Activated T-helper 1 cell treated with anti-CD3 and anti-CD28 coated beads, Interleukin-12 subunit alpha, Interleukin-12 subunit beta, Interleukin-2, Interleukin-4 antibody, amounts not matched to agents 30 ng/mL and 10 ng/mL and 1 ng/mL, durations not matched to agents 14 hours and 24 hours and 36 hours (primary cell): ENCODE measurements around the gene INTS15. TPM values are rescaled to one million over a fixed set of nuclear protein-coding genes. Genes with fewer than 3 reads are reported as not detected.

Source experiments
- DNase-seq: peaks from one replicate; pipeline ENCODE4 v3.0.0; 2021; ENCODE audit warnings: low spot score
- H3K27ac Mint-ChIP-seq: one replicate; pipeline ENCODE4 v1.8.0; 2021; ENCODE audit warnings: mild to moderate bottlenecking, mixed read lengths
- H3K27me3 Mint-ChIP-seq: one replicate; pipeline ENCODE4 v1.8.0; 2022; ENCODE audit warnings: mild to moderate bottlenecking, moderate library complexity, mixed read lengths; ENCODE audit not compliant: insufficient read depth
- H3K36me3 Mint-ChIP-seq: one replicate; pipeline ENCODE4 v1.8.0; 2021; ENCODE audit warnings: low read depth, mixed read lengths
- H3K4me1 Mint-ChIP-seq: one replicate; pipeline ENCODE4 v1.8.0; 2021; ENCODE audit warnings: low read depth, mixed read lengths
- H3K4me3 Mint-ChIP-seq: one replicate; pipeline ENCODE4 v1.8.0; 2021; ENCODE audit warnings: mild to moderate bottlenecking, moderate library complexity, mixed read lengths
- H3K9me3 Mint-ChIP-seq: one replicate; pipeline ENCODE4 v1.8.0; 2021; ENCODE audit warnings: mixed read lengths
- intact Hi-C: fragments of 100-400 bp; cut with micrococcal nuclease; formaldehyde crosslinking; loops from one replicate; pipeline ENCODE4 v1.15.1; 2024
- total RNA-seq: library from RNA; stranded (reverse); gene quantifications from 2 replicates; pipeline ENCODE4 v1.2.3, GENCODE V29; 2022

INTS15 gene
- total RNA-seq, 1 donor from 2014 or later: 44.6 TPM

DNA sequence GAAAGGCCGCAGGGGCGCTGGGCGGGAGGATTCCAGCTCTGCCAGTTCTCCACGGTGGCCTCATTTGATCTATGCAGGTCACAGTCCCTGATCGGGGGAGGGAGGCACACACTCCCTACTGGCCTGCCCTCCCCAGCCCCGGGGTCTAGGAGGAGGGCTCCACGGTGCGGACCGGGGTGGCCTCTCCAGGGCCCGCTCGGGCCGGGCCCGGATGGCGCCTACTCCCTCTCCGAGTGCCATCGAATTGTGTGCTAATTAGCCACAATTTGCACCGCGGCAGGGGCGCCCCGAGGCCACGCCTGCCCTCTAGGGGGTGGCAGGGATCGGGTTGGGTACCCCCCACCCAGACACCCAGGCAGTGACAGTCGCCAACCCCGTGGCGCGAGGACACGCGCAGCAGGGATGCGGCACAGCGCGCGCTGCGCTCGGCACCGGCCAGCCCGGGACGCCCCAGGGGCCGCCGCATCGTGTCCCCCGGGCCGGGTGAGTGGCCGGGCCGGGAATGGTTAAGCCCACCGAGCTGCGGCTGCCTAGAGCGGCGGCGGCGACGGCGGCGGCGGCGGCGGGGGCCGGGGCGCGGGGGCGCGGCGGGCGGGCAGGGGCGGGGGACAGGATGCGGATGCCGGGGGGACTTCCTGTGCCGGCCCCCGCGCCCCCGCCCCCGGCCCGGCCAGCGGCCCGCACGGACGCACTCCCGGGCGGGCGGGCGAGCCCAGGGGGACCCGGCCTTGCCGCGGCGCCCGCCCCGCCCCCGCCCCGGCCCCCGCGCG, 25.3 kb downstream of the INTS15 start, which contains the start of gene ZNF853:
Gene ZNF853 (plus strand): TSS at position 658 of the 770 bp plus-strand sequence. CDS start 565 bp downstream, outside the sequence.
- Mint-ChIP-seq H3K36me3 (no peaks in the 10 kb centered on the region), H3K4me3 (peak within 1 kb of the TSS; percentile 59), H3K9me3 (no peaks in the 10 kb centered on the region), H3K27ac (no peak within 1 kb of the TSS), H3K4me1 (peaks cover 8% of the 10 kb centered on the region), H3K27me3 (peaks cover 37% of the 10 kb centered on the region)
- no peak for DNase-seq
- intact Hi-C loops: no loop called here

DNA sequence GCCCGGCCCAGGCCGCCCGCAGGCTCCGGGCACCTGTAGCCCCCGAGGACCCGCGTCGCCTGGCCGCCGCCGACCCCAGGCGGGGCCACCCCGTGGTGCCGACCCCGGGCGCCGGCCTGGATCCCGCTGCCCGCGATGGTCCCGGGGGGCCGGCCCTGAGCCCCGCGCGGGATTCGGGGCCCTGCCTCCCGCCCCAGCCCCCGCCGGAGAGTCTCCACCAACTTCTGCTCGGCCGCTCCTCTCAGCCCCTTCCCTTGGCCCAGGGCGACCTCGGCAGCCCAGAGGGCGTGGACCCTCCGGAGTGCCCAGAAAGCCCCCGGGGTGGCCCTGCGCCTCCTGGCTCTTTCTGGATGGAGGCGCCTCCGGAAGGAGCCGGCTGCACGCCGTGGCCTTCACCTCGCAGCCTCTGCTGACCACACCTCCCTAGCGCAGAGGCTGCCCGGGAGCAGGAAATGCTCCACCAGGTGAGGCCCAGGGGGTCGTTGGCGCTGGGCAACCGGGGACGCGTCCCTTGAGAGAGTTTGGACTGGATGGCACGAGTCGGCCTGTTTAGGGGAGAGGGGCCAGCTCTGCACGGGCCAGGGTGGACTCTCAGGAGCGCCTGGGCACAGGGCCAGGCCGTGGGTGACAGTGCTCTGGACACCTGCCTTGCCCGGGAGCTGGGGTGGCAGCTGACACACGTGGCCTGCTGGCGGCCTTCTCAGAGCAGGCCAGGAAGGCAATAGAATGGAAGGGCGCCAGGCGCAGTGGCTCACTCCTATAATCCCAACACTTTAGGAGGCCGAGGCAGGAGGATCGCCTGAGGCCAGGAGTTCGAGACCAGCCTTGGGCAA, 26.1 kb downstream of the INTS15 start:
- Mint-ChIP-seq H3K4me1 (peaks cover 11% of the 10 kb centered on the region), H3K4me3 (peak overlapping the region; percentile 33), H3K9me3 (no peaks in the 10 kb centered on the region), H3K36me3 (no peaks in the 10 kb centered on the region), H3K27ac (no peak overlapping the region), H3K27me3 (peaks cover 37% of the 10 kb centered on the region)
- no peak for DNase-seq
- intact Hi-C loops: no loop called here

DNA sequence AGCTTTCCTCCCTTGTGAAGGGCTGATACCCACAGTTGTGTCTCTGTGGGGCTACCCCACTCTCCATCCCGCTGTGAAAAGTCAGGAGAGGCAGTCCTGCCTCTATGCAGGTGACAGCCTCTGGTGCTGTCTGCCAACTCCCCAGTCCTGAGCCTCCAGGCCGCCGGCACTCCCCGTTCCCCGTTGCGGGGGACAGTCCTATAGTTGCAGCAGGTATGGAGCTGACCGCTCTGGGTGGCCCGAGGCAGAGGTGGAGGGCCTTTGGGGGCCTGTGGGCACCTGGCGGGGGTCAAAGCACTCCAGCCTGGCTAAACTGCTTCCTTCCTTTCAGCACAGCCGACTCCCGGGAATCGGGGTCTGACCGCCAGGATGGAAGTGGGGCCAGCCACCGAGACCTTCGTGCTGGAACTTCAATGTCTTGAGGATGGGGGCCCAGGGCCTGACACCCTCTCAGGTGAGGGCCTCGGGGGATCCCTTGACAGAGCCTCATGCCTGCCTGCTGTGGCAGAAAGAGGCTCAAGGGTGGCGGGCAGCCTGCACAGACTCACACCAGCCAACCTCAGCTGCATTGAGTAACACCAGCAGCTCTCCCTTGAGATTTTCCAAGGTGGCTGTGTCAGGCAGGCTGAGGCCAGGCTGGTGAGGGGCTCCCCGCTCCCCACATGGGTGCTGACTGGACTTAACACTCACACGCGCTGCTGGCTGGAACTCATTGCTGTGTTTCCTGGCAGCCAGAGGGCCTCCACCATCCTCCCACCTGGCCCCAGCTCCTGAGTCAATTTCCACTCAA, 27.2 kb downstream of the INTS15 start:
- H3K4me3 Mint-ChIP-seq: no peak overlapping the region
- H3K9me3 Mint-ChIP-seq: no peaks in the 10 kb centered on the region
- H3K4me1 Mint-ChIP-seq: peaks cover 17% of the 10 kb centered on the region
- no peaks in the 10 kb centered on the region for H3K36me3 Mint-ChIP-seq
- peaks cover 37% of the 10 kb centered on the region for H3K27me3 Mint-ChIP-seq
- intact Hi-C loops: no loop called here
- no peak overlapping the region for H3K27ac Mint-ChIP-seq
- no peak for DNase-seq

DNA sequence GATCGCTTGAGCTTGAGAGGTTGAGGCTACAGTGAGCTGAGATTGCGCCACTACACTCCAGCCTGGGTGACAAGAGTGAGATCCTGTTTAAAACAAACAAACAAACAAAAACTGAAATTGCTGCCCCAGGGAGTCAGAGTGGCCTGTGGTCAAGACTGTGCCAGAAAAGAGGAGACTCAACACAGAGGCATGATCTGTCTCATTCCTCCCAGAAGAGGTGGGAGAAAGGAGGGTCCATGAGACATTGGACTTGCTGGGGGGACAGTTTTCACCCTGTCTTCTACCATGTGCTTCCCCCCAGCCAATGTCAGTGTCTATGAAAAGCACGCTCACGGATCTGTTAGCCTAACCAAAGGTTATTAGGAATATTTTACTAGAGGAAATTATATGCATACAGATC, 28.8 kb downstream of the INTS15 start:
- intact Hi-C loops: no loop called here
- Mint-ChIP-seq H3K27me3 (peaks cover 26% of the 10 kb centered on the region), H3K27ac (no peak overlapping the region)

DNA sequence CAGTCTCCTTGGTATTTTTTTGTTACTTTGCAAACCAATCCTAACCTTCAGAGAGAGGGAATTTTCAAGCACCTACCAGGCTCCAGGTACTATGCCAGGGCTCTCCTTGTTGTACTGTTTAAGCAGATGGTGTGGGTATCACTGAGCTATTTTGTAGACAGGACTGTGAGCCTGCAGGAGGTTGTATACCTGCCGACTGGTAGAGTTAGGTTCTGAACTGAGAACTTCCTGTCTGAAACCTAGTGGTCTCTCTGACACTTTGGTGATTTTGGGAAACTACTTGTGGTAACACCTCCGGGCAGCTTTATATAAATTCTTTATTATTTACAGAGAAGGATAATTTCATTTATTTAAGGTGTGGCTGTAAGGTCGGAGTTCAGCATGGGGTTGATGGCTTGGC, 30.1 kb downstream of the INTS15 start:
- Mint-ChIP-seq H3K4me1 (peaks cover 26% of the 10 kb centered on the region), H3K9me3 (no peaks in the 10 kb centered on the region), H3K36me3 (no peaks in the 10 kb centered on the region), H3K27ac (no peak overlapping the region), H3K4me3 (no peak overlapping the region), H3K27me3 (peaks cover 15% of the 10 kb centered on the region)
- intact Hi-C loops: no loop called here
- DNase-seq: no peak

More for the DNA sequence above, 28.8 kb downstream of the INTS15 start:
- H3K4me1 Mint-ChIP-seq: peaks cover 17% of the 10 kb centered on the region
- no peak overlapping the region for H3K4me3 Mint-ChIP-seq
- no peak for DNase-seq
- H3K9me3 Mint-ChIP-seq: no peaks in the 10 kb centered on the region
- no peaks in the 10 kb centered on the region for H3K36me3 Mint-ChIP-seq

DNA sequence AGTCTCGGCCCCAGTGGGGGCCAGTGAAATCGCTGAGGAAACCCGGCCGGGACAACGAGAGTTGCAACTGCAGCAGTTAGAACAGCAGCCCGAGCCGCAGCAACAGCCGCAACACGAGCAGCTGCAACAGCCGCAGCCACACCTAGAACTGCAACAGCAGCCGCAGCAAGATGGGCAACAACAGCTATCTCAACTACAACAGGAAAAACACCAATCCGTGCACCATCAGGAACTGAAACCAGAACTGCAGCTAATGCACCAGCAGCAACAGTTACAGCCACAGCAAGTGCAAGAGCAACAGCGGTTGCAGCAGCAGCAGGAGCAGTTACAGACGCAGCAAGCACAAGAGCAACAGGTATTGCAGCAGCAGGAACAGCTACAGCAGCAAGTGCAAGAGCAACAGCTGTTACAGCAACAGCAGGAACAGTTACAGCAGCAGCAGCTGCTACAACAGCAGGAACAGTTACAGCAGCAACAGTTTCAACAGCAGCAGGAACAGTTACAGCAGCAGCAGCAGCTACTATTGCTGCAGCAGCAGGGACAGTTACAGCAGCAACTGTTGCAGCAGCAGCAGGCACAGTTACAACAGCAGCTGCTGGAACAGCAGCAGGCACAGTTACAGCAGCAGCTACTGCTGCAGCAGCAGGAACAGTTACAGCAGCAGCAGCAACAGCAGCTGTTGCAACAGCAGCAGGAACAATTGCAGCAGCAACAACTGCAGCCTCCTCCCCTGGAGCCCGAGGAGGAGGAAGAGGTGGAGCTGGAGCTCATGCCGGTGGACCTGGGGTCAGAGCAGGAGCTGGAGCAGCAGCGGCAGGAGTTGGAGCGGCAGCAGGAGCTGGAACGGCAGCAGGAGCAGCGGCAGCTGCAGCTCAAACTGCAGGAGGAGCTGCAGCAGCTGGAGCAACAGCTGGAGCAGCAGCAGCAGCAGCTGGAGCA, 31.6 kb downstream of the INTS15 start:
- Mint-ChIP-seq H3K4me1 (peaks cover 26% of the 10 kb centered on the region), H3K27ac (no peak overlapping the region), H3K9me3 (no peaks in the 10 kb centered on the region), H3K36me3 (no peaks in the 10 kb centered on the region), H3K4me3 (no peak overlapping the region), H3K27me3 (peaks cover 13% of the 10 kb centered on the region)
- no peak for DNase-seq
- intact Hi-C loops: no loop called here

DNA sequence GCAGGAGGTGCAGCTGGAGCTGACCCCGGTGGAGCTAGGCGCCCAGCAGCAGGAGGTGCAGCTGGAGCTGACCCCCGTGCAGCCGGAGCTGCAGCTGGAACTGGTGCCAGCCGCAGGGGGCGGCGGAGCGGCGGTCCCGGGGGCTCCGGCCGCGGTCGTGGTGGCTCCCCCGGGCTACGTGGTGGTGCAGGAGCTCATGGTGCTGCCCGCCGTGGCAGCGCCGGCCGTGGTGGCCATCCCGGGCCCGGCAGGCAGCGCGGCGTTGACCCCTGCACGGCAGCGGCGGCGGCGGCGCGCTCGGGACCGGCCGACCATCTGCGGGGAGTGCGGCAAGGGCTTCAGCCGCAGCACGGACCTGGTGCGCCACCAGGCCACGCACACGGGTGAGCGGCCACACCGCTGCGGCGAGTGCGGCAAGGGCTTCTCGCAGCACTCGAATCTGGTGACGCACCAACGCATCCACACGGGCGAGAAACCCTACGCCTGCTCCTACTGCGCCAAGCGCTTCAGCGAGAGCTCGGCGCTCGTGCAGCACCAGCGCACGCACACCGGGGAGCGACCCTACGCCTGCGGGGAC, 32.4 kb downstream of the INTS15 start:
- intact Hi-C loops: no loop called here
- no peak overlapping the region for H3K4me3 Mint-ChIP-seq
- peaks cover 26% of the 10 kb centered on the region for H3K4me1 Mint-ChIP-seq
- DNase-seq: no peak
- H3K36me3 Mint-ChIP-seq: no peaks in the 10 kb centered on the region
- H3K9me3 Mint-ChIP-seq: no peaks in the 10 kb centered on the region
- no peak overlapping the region for H3K27ac Mint-ChIP-seq
- peaks cover 13% of the 10 kb centered on the region for H3K27me3 Mint-ChIP-seq

DNA sequence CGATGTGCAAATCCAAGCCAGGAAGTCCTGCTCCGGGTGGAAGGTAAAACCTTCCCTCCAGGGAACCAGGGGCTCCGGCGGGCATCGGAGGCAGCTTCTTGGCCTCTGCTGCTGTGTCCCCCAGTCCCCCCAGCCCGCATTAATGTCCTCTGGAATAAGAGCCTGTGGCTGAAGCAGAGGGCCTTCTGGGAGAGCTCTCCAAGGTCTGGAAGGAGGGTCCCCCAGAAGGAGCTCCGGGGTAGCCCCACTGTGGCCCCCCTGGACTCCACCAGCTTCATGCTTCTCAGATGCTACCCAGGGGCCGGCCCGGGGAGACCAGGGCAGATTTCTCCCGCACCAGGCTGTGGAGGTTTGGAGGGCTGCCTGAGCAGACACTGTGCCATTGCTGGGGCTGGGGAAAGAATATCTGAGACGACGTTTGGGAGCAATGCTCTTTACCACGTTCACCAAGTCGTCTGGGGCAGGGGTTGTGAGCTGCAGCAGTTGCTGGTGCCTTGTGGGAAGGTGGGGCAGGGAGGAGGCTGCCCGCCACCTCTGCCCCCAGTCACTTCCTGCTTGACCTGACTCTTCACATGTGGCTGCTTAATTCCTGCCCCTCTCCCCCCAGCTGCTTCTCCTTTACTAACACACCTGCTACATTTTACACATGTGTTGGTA, 33.9 kb downstream of the INTS15 start:
- Mint-ChIP-seq H3K4me1 (peaks cover 26% of the 10 kb centered on the region), H3K27me3 (peaks cover 1% of the 10 kb centered on the region), H3K36me3 (no peaks in the 10 kb centered on the region), H3K27ac (no peak overlapping the region), H3K9me3 (no peaks in the 10 kb centered on the region), H3K4me3 (no peak overlapping the region)
- no peak for DNase-seq
- intact Hi-C loops: no loop called here

DNA sequence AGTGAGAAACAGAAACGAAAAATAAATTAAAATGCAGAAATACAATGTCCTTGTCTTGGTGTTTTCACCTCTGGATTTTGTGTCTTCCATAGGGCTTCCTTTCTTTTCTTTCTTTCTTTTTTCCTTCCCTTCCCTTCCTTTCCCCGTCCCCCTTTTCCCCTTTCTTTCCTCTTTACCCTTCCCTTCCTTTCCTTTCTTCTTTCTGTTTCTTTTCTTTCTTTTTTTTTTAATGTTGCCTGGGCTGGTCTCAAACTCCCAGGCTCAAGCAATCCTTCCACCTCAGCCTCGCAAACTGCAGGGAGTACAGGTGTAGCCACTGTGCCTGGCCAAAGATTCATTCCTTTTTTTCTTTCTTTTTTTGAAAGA, 34.4 kb downstream of the INTS15 start:
- intact Hi-C loops: no loop called here
- Mint-ChIP-seq H3K27ac (peak overlapping the region; percentile 40), H3K9me3 (no peaks in the 10 kb centered on the region), H3K27me3 (no peaks in the 10 kb centered on the region), H3K36me3 (no peaks in the 10 kb centered on the region), H3K4me3 (no peak overlapping the region), H3K4me1 (peaks cover 26% of the 10 kb centered on the region)
- DNase-seq: no peak

DNA sequence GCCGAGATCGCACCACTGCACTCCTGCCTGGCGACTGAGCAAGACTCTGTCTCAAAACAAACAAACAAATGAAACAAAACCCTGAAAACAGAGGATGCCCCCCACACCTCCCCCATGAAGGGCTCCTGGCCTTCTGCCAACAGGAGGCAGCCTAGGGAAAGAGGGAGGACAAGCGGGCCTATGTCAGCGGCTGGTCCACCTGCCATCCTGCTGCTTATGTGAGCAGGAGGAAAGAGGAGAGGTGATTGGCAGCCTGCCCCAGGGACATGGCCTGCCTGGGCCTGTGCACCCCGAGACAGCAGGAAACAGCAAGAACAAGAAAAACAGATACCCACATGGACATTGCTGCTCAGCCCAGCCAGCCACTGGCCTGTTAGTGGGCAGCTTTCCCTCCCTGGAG, 38.2 kb downstream of the INTS15 start:
- H3K27me3 Mint-ChIP-seq: no peaks in the 10 kb centered on the region
- H3K27ac Mint-ChIP-seq: no peak overlapping the region
- no peak overlapping the region for H3K4me3 Mint-ChIP-seq
- intact Hi-C loops: no loop called here
- H3K36me3 Mint-ChIP-seq: no peaks in the 10 kb centered on the region
- no peaks in the 10 kb centered on the region for H3K9me3 Mint-ChIP-seq
- DNase-seq: no peak
- peaks cover 12% of the 10 kb centered on the region for H3K4me1 Mint-ChIP-seq

DNA sequence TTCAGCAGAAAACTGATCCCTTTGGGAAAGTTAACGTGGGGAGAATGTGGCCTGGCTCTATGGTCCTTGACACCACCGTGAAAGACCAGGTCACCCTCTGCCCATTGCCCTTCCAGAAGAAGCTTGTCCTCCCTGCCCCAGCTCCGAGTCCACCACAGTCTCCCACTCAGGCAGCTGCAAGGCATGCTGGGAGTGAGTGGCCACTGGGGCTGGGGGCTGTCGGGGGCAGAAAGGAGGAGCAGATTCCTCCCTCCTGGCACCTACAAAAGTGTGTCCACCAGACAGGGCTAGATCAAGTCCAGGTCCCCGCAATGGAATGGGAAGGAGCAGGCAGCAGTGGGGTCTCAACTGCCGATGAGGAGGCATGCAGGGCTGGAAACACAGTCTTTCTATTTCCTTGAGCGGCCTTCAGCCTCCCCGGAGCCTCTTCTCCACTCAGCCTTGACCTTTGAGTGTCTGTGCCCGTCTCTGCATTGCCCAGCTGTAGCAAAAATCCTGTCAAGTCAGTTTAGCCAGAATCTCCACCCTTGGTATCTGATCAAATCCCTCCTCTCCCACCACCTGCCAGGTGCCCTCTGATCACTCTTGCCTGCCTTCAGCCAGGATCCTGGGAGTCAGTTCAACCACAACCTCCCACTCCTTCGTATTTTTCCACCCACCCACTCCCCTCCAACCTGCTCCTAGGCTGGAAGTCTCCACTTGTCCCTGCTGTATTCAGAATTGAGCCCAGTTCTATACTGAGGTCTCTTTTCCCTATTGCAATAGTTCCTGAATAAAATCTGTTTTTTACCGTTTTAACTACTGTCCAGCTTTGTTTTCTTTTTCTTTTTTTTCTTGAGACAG, 40.4 kb downstream of the INTS15 start:
- Mint-ChIP-seq H3K4me3 (no peak overlapping the region), H3K36me3 (no peaks in the 10 kb centered on the region), H3K4me1 (peaks cover 3% of the 10 kb centered on the region), H3K27ac (no peak overlapping the region), H3K9me3 (no peaks in the 10 kb centered on the region), H3K27me3 (no peaks in the 10 kb centered on the region)
- no peak for DNase-seq
- intact Hi-C loops: loop anchor here (10.0 kb wide), 1 partner anchor 55 kb away; the partner anchor contains the start of gene ZDHHC4
